PFSK-1 (cell line): ENCODE measurements around the gene STN1.

Experiments
- POLR2AphosphoS5 ChIP-seq: IDR thresholded peaks from 2 replicates; pipeline ENCODE4 v1.6.1; 2012; ENCODE audit warnings: low read depth, mild to moderate bottlenecking, control low read depth, low read length, moderate library complexity
- REST ChIP-seq, 2 experiments: IDR thresholded peaks; 2 replicates each; pipeline versions ENCODE4 v1.6.1 to v1.8.0; 2011 to 2012; ENCODE audit warnings: low read depth in 2 of 2, low read length in 2 of 2, control low read depth in 1 of 2, inconsistent platforms in 1 of 2, mild to moderate bottlenecking in 1 of 2, moderate library complexity in 1 of 2; ENCODE audit not compliant: insufficient read depth in 1 of 2
- TAF1 ChIP-seq: IDR thresholded peaks from 2 replicates; pipeline ENCODE4 v1.6.1; 2012; ENCODE audit warnings: low read length, control low read depth, borderline replicate concordance; ENCODE audit not compliant: insufficient read depth

- TF ChIP-seq REST (IDR thresholded peaks at IDR 0.05; ENCODE audit: insufficient read depth in 1 of 2, low read depth in 2 of 2, low read length in 2 of 2) = no peak
- TF ChIP-seq POLR2AphosphoS5 = no peak
- no peak for TF ChIP-seq TAF1
Measured at GRCh38 chr10:103921750-103922195, 3.8 kb upstream of the STN1 start.
